Measurements from ENCODE around the gene AGPS. TPM values are rescaled to one million over a fixed set of nuclear protein-coding genes. Genes with fewer than 3 reads are reported as not detected.

AGPS gene
- total and polyA plus RNA-seq, 4 donors = 5.3 to 35.8 (median 16.0) TPM

DNA sequence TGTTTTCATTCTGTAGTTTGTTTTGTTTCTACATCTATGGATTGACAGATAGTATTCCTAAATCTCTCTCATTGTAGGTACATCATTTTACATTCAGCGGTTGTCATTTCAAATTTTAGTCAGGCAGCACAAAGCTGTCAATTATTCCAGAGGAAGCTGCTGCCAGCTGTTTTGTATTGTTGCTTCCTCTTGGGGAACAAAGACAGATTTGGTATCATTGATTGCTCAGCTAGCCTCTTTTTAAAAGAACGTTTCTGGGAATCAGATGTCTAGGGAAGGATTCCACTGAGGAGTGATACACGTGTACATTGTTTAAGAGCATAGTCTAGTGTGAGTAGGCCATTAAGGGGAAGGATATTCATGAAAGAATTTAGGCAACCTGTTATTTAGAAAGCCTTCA lies 145.8 kb downstream of the AGPS start:
- no peaks in the 10 kb centered on the region for H3K36me3 ChIP-seq (ENCODE audit: control insufficient read depth in 1 of 2, insufficient read depth in 2 of 2, low read length in 1 of 2)
- no peaks in the 10 kb centered on the region for H3K4me1 ChIP-seq (ENCODE audit: control insufficient read depth in 1 of 2, insufficient read depth in 2 of 2, low read length in 2 of 2)
- H3K4me3 ChIP-seq (ENCODE audit: low read length in 2 of 2) = no peak overlapping the region
- ATAC-seq (ENCODE audit: low FRiP score) = no peak
- intact Hi-C loops (cut with DNase I) = no loop called here
- no peak for DNase-seq
- 59 to 63% methylated on average over 3 of the region's 3 CpGs for WGBS, 2 donors
- no peaks in the 10 kb centered on the region for H3K27me3 ChIP-seq (ENCODE audit: control insufficient read depth in 1 of 2, insufficient read depth in 2 of 2, low read length in 1 of 2)
- H3K9me3 ChIP-seq (ENCODE audit: control insufficient read depth, low read length) = no peaks in the 10 kb centered on the region
- H3K27ac ChIP-seq (ENCODE audit: low read depth in 1 of 2, low read length in 2 of 2) = no peak overlapping the region

DNA sequence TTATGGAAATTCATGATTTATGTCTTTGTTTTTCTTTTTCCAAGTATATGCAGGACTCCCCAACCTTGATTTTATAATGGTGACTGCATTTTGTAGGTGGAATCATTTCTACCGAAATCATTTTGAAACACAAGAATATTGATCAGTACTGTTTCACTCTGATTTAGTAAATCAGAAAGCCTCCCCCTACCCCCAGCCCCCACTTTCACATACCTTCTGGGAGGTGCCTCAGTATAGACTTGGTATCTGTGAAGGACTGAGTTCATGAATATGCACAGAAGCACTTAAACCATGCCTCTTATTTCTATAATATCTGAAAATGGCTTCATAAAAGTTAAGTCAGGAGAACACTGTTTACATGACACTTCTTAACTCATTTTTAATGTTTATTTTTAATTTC lies 147.7 kb downstream of the AGPS start:
- no peaks in the 10 kb centered on the region for H3K27me3 ChIP-seq (ENCODE audit: control insufficient read depth in 1 of 2, insufficient read depth in 2 of 2, low read length in 1 of 2)
- no peaks in the 10 kb centered on the region for H3K9me3 ChIP-seq (ENCODE audit: control insufficient read depth, low read length)
- intact Hi-C loops (cut with DNase I) = no loop called here
- ATAC-seq (ENCODE audit: low FRiP score) (no peak), DNase-seq (no peak)
- WGBS, 2 donors = 97 to 99% methylated on average over 1 of the region's 1 CpG
- no peak overlapping the region for H3K4me3 ChIP-seq (ENCODE audit: low read length in 2 of 2)
- no peaks in the 10 kb centered on the region for H3K4me1 ChIP-seq (ENCODE audit: control insufficient read depth in 1 of 2, insufficient read depth in 2 of 2, low read length in 2 of 2)
- no peak overlapping the region for H3K27ac ChIP-seq (ENCODE audit: low read depth in 1 of 2, low read length in 2 of 2)
- H3K36me3 ChIP-seq (ENCODE audit: control insufficient read depth in 1 of 2, insufficient read depth in 2 of 2, low read length in 1 of 2) = no peaks in the 10 kb centered on the region

DNA sequence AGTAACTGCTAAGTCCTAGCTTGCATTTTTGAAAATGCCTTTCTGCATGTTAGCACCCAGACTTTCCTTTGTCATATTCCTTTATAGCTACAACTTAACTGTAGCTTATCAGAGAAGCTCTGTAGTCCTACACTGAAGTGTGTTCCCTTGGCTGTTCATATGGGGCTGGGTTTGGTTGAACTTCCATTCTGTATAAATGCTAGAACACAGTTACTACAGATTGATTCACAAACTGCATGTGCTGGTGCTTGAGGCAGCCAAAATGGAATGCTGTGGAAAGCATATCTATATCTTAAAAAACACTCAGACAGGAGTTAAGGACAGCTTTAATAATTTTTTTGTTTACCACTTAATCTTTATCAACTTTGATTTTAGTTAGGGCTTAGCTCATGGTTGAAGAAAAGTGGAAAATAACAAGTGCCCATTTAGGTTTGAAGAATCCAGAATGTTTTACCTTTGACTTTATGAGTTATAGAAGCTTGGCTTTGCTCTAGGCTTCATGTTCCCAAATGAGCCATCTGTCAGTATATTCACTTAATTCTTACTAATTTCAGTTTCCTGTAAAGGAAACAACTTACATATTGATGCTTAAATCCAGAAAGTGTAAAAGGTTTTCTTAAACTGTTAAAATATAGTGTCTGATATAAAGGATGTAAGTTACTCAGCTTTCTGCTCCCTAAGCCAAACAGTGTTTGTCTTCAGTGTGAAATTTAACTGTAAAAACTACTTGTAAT lies 148.9 kb downstream of the AGPS start:
- no peak for DNase-seq
- H3K4me1 ChIP-seq (ENCODE audit: control insufficient read depth in 1 of 2, insufficient read depth in 2 of 2, low read length in 2 of 2) = no peaks in the 10 kb centered on the region
- no peaks in the 10 kb centered on the region for H3K27me3 ChIP-seq (ENCODE audit: control insufficient read depth in 1 of 2, insufficient read depth in 2 of 2, low read length in 1 of 2)
- H3K36me3 ChIP-seq (ENCODE audit: control insufficient read depth in 1 of 2, insufficient read depth in 2 of 2, low read length in 1 of 2) = no peaks in the 10 kb centered on the region
- no peak overlapping the region for H3K27ac ChIP-seq (ENCODE audit: low read depth in 1 of 2, low read length in 2 of 2)
- intact Hi-C loops (cut with DNase I) = no loop called here
- ATAC-seq (ENCODE audit: low FRiP score) = no peak
- no peak overlapping the region for H3K4me3 ChIP-seq (ENCODE audit: low read length in 2 of 2)
- no peaks in the 10 kb centered on the region for H3K9me3 ChIP-seq (ENCODE audit: control insufficient read depth, low read length)

DNA sequence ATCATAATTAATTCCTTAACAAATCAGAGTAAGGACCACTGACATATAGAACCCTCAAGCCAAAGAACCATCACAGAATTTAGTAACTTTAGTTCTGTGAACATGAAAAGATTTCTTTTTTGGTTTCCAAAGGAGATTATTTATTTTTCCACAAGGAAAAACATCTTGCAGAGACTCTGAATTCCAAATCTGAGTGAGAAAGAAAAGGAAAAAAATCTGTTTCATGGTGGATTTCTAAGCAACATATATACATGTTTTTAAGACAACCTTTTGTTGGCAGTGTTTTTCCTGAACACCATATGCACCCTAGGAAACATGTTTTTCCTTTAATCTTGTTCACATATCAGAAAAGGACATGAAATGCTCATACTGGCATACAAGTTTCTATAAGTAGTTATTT lies 149.8 kb downstream of the AGPS start:
- intact Hi-C loops (cut with DNase I) = no loop called here
- ATAC-seq (ENCODE audit: low FRiP score) (no peak), DNase-seq (no peak)
- no peak overlapping the region for H3K4me3 ChIP-seq (ENCODE audit: low read length in 2 of 2)
- H3K27me3 ChIP-seq (ENCODE audit: control insufficient read depth in 1 of 2, insufficient read depth in 2 of 2, low read length in 1 of 2) = no peaks in the 10 kb centered on the region
- H3K27ac ChIP-seq (ENCODE audit: low read depth in 1 of 2, low read length in 2 of 2) = no peak overlapping the region
- H3K9me3 ChIP-seq (ENCODE audit: control insufficient read depth, low read length) = no peaks in the 10 kb centered on the region
- no peaks in the 10 kb centered on the region for H3K4me1 ChIP-seq (ENCODE audit: control insufficient read depth in 1 of 2, insufficient read depth in 2 of 2, low read length in 2 of 2)
- no peaks in the 10 kb centered on the region for H3K36me3 ChIP-seq (ENCODE audit: control insufficient read depth in 1 of 2, insufficient read depth in 2 of 2, low read length in 1 of 2)

DNA sequence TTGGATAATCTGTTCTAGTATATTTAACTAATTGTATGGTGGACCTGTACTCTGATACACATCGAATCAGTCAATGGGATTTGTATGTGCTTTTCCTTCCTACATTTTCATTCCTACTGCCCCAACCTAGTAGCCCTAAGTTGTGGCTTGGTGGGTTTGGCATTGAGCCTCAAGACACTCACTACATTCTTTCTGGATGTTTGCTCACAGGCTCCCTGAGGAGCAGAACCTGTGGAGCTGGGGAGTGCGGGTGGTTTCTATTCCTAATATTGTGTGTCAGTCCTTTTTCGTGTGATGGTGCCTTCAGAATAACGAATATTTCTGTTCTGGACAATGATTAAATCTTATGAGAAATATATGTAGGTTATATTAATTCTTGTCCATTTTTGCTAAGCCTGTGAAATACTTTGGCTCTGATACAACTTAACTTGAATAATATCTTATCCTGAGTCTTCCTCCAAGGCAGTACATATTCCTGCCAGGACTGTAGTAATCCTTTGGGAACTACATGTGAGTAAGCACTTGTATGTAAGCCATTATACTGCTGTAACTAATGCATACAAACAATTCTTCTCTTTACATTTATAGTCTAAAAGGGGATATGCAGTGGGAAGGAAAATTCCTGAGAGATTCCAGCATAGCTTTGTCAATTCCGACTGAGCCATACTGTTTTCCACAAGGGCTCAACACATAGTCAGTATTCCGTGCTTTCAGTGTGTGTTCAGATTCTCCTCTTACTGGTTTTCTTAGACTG lies 150.6 kb downstream of the AGPS start:
- Histone ChIP-seq H3K27me3 (ENCODE audit: control insufficient read depth in 1 of 2, insufficient read depth in 2 of 2, low read length in 1 of 2) (no peaks in the 10 kb centered on the region), H3K9me3 (ENCODE audit: control insufficient read depth, low read length) (no peaks in the 10 kb centered on the region), H3K4me1 (ENCODE audit: control insufficient read depth in 1 of 2, insufficient read depth in 2 of 2, low read length in 2 of 2) (no peaks in the 10 kb centered on the region), H3K27ac (ENCODE audit: low read depth in 1 of 2, low read length in 2 of 2) (no peak overlapping the region), H3K36me3 (ENCODE audit: control insufficient read depth in 1 of 2, insufficient read depth in 2 of 2, low read length in 1 of 2) (no peaks in the 10 kb centered on the region), H3K4me3 (ENCODE audit: low read length in 2 of 2) (no peak overlapping the region)
- 55 to 63% methylated on average over 6 of the region's 6 CpGs for WGBS, 2 donors
- no peak for DNase-seq
- intact Hi-C loops (cut with DNase I) = no loop called here
- no peak for ATAC-seq (ENCODE audit: low FRiP score)

DNA sequence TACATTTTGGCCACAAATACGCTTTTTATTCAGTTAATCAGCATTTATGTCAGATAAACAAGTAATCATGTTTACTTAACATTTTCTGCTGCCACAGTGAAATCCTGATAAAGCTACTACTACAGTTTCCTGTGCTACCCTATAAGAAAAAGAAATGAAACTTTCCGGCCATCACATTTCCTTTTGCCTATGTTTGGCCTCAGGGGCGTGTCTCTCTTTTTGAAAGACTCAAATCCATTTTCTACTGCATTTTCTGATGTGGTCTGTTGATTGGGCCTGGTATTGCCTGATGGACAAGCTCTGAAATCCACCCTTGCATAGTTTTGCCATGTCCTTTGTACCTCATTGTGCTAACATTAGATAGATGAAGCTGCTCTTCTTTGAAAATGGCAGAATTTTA lies 152.6 kb downstream of the AGPS start:
- ATAC-seq (ENCODE audit: low FRiP score) (no peak), DNase-seq (no peak)
- H3K4me1 ChIP-seq (ENCODE audit: control insufficient read depth in 1 of 2, insufficient read depth in 2 of 2, low read length in 2 of 2) = no peaks in the 10 kb centered on the region
- H3K36me3 ChIP-seq (ENCODE audit: control insufficient read depth in 1 of 2, insufficient read depth in 2 of 2, low read length in 1 of 2) = no peaks in the 10 kb centered on the region
- H3K27ac ChIP-seq (ENCODE audit: low read depth in 1 of 2, low read length in 2 of 2) = no peak overlapping the region
- no peak overlapping the region for H3K4me3 ChIP-seq (ENCODE audit: low read length in 2 of 2)
- intact Hi-C loops (cut with DNase I) = no loop called here
- no peaks in the 10 kb centered on the region for H3K27me3 ChIP-seq (ENCODE audit: control insufficient read depth in 1 of 2, insufficient read depth in 2 of 2, low read length in 1 of 2)
- no peaks in the 10 kb centered on the region for H3K9me3 ChIP-seq (ENCODE audit: control insufficient read depth, low read length)
- 79 to 84% methylated on average over 3 of the region's 3 CpGs for WGBS, 2 donors

DNA sequence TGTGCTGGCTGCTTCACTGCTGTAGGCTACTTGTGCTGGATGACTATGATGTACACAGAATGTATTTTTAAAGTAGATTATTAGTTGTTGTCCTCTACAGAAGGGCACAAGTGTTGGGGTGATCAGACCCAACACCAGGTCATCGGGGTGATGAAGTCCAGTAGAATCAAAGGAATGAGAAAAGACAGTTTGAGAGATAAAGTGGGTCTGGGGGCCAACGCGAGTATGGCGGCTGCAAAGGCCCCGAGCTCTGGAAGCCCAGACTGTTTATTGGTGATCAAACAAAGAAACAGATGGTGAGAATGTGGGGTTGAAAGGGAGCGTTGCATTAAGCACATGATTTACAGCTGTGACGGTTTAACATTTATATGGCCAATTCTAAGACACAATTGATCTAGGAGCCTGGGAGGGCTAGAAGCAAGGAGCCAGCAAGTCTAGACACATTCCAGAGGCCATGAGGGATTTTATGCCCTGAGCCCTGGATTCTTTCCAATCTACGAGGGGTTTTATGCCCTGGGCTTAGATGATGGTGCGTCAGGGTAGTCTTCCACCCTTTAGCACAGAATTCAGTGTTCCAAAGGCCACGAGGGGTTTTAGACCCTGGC lies 153.5 kb downstream of the AGPS start:
- Histone ChIP-seq H3K9me3 (ENCODE audit: control insufficient read depth, low read length) (no peaks in the 10 kb centered on the region), H3K36me3 (ENCODE audit: control insufficient read depth in 1 of 2, insufficient read depth in 2 of 2, low read length in 1 of 2) (no peaks in the 10 kb centered on the region), H3K27me3 (ENCODE audit: control insufficient read depth in 1 of 2, insufficient read depth in 2 of 2, low read length in 1 of 2) (no peaks in the 10 kb centered on the region), H3K27ac (ENCODE audit: low read depth in 1 of 2, low read length in 2 of 2) (no peak overlapping the region), H3K4me1 (ENCODE audit: control insufficient read depth in 1 of 2, insufficient read depth in 2 of 2, low read length in 2 of 2) (no peaks in the 10 kb centered on the region), H3K4me3 (ENCODE audit: low read length in 2 of 2) (no peak overlapping the region)
- DNase-seq (no peak), ATAC-seq (ENCODE audit: low FRiP score) (no peak)
- 67 to 73% methylated on average over 9 to 10 of the region's 10 CpGs for WGBS, 2 donors
- intact Hi-C loops (cut with DNase I) = no loop called here

DNA sequence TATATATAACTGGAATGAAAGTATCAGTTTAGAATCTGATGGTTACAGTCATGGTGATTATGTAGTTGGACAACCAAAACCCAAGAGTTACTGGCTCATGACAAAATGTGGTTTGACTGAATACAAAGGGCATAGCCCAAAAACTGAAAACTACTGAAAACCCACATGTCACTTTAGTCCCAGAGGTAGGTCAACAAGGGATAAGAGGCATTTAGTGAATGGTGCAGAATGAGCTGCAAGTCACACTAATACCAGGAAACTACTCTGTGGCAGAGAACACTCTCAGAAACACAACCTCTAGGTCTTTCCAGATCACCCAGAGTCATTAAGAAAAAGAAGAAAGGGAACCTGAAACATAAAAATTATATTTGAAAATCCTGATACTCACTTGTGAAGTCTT lies 154.5 kb downstream of the AGPS start:
- H3K4me3 ChIP-seq (ENCODE audit: low read length in 2 of 2) = no peak overlapping the region
- no peaks in the 10 kb centered on the region for H3K4me1 ChIP-seq (ENCODE audit: control insufficient read depth in 1 of 2, insufficient read depth in 2 of 2, low read length in 2 of 2)
- no peak overlapping the region for H3K27ac ChIP-seq (ENCODE audit: low read depth in 1 of 2, low read length in 2 of 2)
- intact Hi-C loops (cut with DNase I) = no loop called here
- ATAC-seq (ENCODE audit: low FRiP score) (no peak), DNase-seq (no peak)
- H3K27me3 ChIP-seq (ENCODE audit: control insufficient read depth in 1 of 2, insufficient read depth in 2 of 2, low read length in 1 of 2) = no peaks in the 10 kb centered on the region
- H3K9me3 ChIP-seq (ENCODE audit: control insufficient read depth, low read length) = no peaks in the 10 kb centered on the region
- H3K36me3 ChIP-seq (ENCODE audit: control insufficient read depth in 1 of 2, insufficient read depth in 2 of 2, low read length in 1 of 2) = no peaks in the 10 kb centered on the region

DNA sequence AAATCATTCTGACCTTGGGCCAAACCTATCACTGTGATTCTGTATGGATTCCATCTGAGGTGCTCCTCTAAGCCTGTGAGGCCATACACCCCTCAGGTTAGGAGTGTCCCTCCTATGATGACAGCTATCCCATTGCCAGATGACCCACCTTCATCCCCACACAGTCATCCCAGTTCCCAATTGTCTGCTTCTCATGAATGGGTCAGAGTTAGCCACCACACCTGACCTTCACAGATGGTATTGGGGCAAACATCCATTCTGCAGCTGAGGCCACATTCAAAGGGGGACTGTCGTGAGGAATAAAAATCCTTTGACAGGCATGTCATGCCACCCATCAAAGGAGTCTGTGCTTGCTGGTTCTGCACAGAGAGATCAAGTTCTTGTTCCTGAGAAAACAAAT lies 155.2 kb downstream of the AGPS start:
- 72 to 74% methylated on average over 1 of the region's 1 CpG for WGBS, 2 donors
- Histone ChIP-seq H3K4me1 (ENCODE audit: control insufficient read depth in 1 of 2, insufficient read depth in 2 of 2, low read length in 2 of 2) (no peaks in the 10 kb centered on the region), H3K27ac (ENCODE audit: low read depth in 1 of 2, low read length in 2 of 2) (no peak overlapping the region), H3K36me3 (ENCODE audit: control insufficient read depth in 1 of 2, insufficient read depth in 2 of 2, low read length in 1 of 2) (no peaks in the 10 kb centered on the region), H3K4me3 (ENCODE audit: low read length in 2 of 2) (no peak overlapping the region), H3K27me3 (ENCODE audit: control insufficient read depth in 1 of 2, insufficient read depth in 2 of 2, low read length in 1 of 2) (no peaks in the 10 kb centered on the region), H3K9me3 (ENCODE audit: control insufficient read depth, low read length) (no peaks in the 10 kb centered on the region)
- DNase-seq = no peak
- intact Hi-C loops (cut with DNase I) = no loop called here
- no peak for ATAC-seq (ENCODE audit: low FRiP score)

Measured in aorta (tissue), 5 donors.